Measurements from ENCODE around the gene SPDYE18. TPM values are rescaled to one million over a fixed set of nuclear protein-coding genes. Genes with fewer than 3 reads are reported as not detected.
A peak's percentile ranks its signal among the peaks of the same experiment; 100 is the strongest.
"Not testable (repeated sequence)": the region's sequence is repeated elsewhere in the genome, so short reads cannot be mapped to it uniquely, and the experiment has no call there.

SPDYE18 gene
- total RNA-seq (2014; rRNA removed; shearing (Covaris generic)) = not detected in 2 replicates

- not testable (repeated sequence) for DNase-seq (ENCODE audit: low spot score)
Measured at GRCh38 chr7:77062557-77062956, at the start of gene SPDYE18. TSS of gene SPDYE18 (minus strand) at chr7:77062558. CDS start at chr7:77060512, 2,046 bp downstream.

- not testable (repeated sequence) for DNase-seq (ENCODE audit: low spot score)
Measured at GRCh38 chr7:77108362-77108761, 46.0 kb upstream of the SPDYE18 start.

- DNase-seq (ENCODE audit: low spot score) = not testable (repeated sequence)
Measured at GRCh38 chr7:77107659-77108058, 45.3 kb upstream of the SPDYE18 start.

GRCh38 chr7:77105904-77106303, 43.5 kb upstream of the SPDYE18 start:
- DNase-seq (ENCODE audit: low spot score) = peak; percentile 10

GRCh38 chr7:77102671-77103070, 40.3 kb upstream of the SPDYE18 start:
- DNase-seq (ENCODE audit: low spot score) = not testable (repeated sequence)

- DNase-seq (ENCODE audit: low spot score) = not testable (repeated sequence)
Measured at GRCh38 chr7:77101187-77101586, 38.8 kb upstream of the SPDYE18 start.

GRCh38 chr7:77100501-77100900, 38.1 kb upstream of the SPDYE18 start:
- not testable (repeated sequence) for DNase-seq (ENCODE audit: low spot score)

- DNase-seq (ENCODE audit: low spot score) = not testable (repeated sequence)
Measured at GRCh38 chr7:77092301-77092700, 29.9 kb upstream of the SPDYE18 start.

GRCh38 chr7:77082192-77082591, 19.8 kb upstream of the SPDYE18 start:
- not testable (repeated sequence) for DNase-seq (ENCODE audit: low spot score)

- not testable (repeated sequence) for DNase-seq (ENCODE audit: low spot score)
Measured at GRCh38 chr7:77080236-77080635, 17.9 kb upstream of the SPDYE18 start.

GRCh38 chr7:77079624-77080023, 17.3 kb upstream of the SPDYE18 start:
- DNase-seq (ENCODE audit: low spot score) = not testable (repeated sequence)

GRCh38 chr7:77079112-77079511, 16.8 kb upstream of the SPDYE18 start:
- DNase-seq (ENCODE audit: low spot score) = not testable (repeated sequence)

GRCh38 chr7:77077060-77077459, 14.7 kb upstream of the SPDYE18 start:
- not testable (repeated sequence) for DNase-seq (ENCODE audit: low spot score)

- DNase-seq (ENCODE audit: low spot score) = not testable (repeated sequence)
Measured at GRCh38 chr7:77074786-77075396, 12.5 kb upstream of the SPDYE18 start.

- DNase-seq (ENCODE audit: low spot score) = not testable (repeated sequence)
Measured at GRCh38 chr7:77071108-77071507, 8.8 kb upstream of the SPDYE18 start.

GRCh38 chr7:77065869-77066268, 3.5 kb upstream of the SPDYE18 start:
- not testable (repeated sequence) for DNase-seq (ENCODE audit: low spot score)

- DNase-seq (ENCODE audit: low spot score) = not testable (repeated sequence)
Measured at GRCh38 chr7:77063732-77064131, 1.4 kb upstream of the SPDYE18 start.

- not testable (repeated sequence) for DNase-seq (ENCODE audit: low spot score)
Measured at GRCh38 chr7:77032261-77032660, 30.1 kb downstream of the SPDYE18 start, which contains the start of gene SPDYE17. TSS of gene SPDYE17 (minus strand) at chr7:77032361. CDS start at chr7:77030570, 1,791 bp downstream.

- not testable (repeated sequence) for DNase-seq (ENCODE audit: low spot score)
Measured at GRCh38 chr7:77026349-77026748, 36.0 kb downstream of the SPDYE18 start.

- DNase-seq (ENCODE audit: low spot score) = peak; percentile 91
Measured at GRCh38 chr7:77010074-77010680, 52.2 kb downstream of the SPDYE18 start.

- DNase-seq (ENCODE audit: low spot score) = peak; percentile 96
Measured at GRCh38 chr7:77008000-77008399, 54.4 kb downstream of the SPDYE18 start.

GRCh38 chr7:77006127-77007110, 55.9 kb downstream of the SPDYE18 start:
- DNase-seq (ENCODE audit: low spot score) = not testable (repeated sequence)

All from A172 (cell line).